ENCODE measurements around the gene CLSTN2. TPM values are rescaled to one million over a fixed set of nuclear protein-coding genes. Genes with fewer than 3 reads are reported as not detected.

The CLSTN2 gene
- total RNA-seq, 1 donor: not detected

DNA sequence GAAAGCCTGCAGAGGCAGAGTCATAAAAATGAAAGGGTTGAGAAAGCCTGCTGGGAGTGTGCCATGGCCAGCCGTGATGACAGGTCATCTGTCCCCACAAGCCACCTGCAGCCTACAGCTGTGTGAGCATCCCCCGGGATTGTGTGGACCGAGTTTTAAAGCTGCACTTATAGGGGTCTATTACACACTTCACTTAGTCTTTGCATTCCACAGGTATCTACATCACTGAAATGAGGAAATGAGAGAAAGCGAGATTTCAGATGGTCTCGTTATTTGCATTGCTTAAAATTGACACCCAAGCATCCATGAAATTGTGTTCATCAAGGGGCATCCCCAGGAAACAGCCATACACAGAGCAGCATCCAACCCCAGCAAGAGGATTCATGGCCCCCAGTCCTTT is 605.3 kb downstream of the CLSTN2 start:
- Histone ChIP-seq H3K9me3 (ENCODE audit: low read depth, low read length) (no peaks in the 10 kb centered on the region), H3K4me3 (ENCODE audit: low read length) (no peak overlapping the region), H3K27me3 (ENCODE audit: insufficient read depth, low read length) (no peaks in the 10 kb centered on the region), H3K4me1 (ENCODE audit: insufficient read depth, low read length) (no peaks in the 10 kb centered on the region)

DNA sequence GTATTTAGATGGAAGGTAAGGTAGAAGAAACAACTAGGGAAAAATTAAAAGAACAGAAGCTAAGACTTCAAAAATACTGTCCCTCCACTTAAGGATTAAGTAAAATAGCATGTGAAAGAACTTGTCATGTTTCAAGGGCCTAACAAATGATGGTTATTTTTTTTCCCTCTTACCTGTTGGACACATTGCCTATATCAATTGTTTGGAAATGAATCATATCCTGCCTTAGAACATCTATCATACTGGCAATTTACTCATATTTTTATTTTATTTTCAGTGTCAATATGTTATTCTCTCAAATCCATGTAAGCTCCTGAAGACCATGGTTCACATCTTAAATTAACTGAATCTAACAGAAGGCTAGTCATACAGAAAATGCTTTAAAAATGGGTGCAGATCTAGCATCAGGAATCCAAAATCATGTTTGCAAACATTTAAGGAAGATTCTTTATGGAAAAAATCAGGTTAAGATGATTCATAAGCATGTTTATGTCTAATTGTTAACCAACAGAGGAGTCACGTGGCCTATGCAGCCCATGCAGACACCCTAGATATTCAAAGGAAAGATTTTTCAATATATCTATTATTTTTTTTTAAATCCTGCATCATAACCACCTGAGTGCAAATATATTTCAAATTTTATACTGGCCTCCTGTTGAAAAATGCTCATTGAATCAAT is 607.1 kb downstream of the CLSTN2 start:
- H3K4me1 ChIP-seq (ENCODE audit: insufficient read depth, low read length): no peaks in the 10 kb centered on the region
- no peaks in the 10 kb centered on the region for H3K9me3 ChIP-seq (ENCODE audit: low read depth, low read length)

DNA sequence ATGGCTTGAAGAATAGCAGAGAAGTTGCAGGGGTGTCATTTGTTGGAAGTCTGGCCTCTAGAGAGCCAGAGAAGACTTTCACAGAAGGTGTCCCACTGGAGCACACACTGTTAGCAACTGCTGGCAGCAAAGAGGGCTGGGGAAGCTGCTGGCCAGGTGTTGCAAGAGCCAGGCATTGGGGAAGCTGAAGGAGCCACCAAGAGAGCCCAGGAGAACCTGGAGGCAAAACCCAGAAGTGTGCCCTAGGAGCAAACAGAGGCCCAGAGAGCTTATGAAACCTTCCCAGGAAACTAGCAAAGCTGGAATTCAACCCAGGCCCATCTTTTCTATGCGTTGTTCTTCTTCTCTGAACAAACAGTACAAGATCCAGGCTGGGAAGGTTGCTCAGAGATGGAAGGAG is 610.2 kb downstream of the CLSTN2 start:
- Histone ChIP-seq H3K27me3 (ENCODE audit: insufficient read depth, low read length) (no peaks in the 10 kb centered on the region), H3K4me1 (ENCODE audit: insufficient read depth, low read length) (no peaks in the 10 kb centered on the region), H3K9me3 (ENCODE audit: low read depth, low read length) (no peaks in the 10 kb centered on the region), H3K4me3 (ENCODE audit: low read length) (no peak overlapping the region)

More for the DNA sequence above, 607.1 kb downstream of the CLSTN2 start:
- Histone ChIP-seq H3K27me3 (ENCODE audit: insufficient read depth, low read length) (no peaks in the 10 kb centered on the region), H3K4me3 (ENCODE audit: low read length) (no peak overlapping the region)

DNA sequence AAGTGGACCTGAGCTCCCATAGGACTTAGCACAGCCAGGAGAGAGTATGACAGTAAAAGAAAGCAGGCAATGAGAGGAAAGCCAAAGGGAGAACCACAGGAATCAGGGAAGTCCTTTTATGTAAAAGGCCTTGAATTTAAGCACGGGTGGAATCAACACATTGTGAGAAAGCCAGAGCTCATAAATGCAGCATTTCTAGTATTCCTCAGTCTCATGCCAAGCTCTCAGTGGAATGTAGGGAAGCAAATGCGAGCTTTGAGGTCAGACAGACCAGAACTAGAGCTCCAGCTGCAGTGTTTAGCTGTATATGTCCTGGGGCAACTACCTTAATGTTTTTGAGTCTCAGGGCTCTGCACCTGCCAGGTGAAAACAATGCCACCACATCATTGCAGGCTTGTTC is 610.8 kb downstream of the CLSTN2 start:
- Histone ChIP-seq H3K27me3 (ENCODE audit: insufficient read depth, low read length) (no peaks in the 10 kb centered on the region), H3K4me1 (ENCODE audit: insufficient read depth, low read length) (no peaks in the 10 kb centered on the region), H3K9me3 (ENCODE audit: low read depth, low read length) (no peaks in the 10 kb centered on the region), H3K4me3 (ENCODE audit: low read length) (no peak overlapping the region)

DNA sequence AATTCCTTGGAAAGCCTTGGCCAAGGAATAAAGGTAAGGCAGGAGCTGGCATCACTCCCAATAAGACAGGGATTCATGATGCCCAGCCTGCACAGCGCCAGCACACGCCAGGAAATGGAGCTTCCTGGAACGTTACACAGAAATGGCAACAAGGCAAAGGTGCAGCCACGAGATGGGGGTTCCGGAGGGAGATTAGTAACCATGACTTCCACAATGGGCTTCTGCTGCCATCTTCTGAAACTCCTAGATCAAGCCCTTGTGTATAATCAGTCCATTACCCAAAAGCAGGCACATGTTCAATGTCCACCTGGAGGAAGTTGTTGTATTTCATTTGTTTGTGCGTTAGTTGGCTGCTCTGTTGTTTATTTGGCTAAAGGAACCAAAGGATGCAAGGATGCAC is 611.7 kb downstream of the CLSTN2 start:
- Histone ChIP-seq H3K27me3 (ENCODE audit: insufficient read depth, low read length) (no peaks in the 10 kb centered on the region), H3K4me3 (ENCODE audit: low read length) (no peak overlapping the region), H3K9me3 (ENCODE audit: low read depth, low read length) (no peaks in the 10 kb centered on the region), H3K4me1 (ENCODE audit: insufficient read depth, low read length) (no peaks in the 10 kb centered on the region)

DNA sequence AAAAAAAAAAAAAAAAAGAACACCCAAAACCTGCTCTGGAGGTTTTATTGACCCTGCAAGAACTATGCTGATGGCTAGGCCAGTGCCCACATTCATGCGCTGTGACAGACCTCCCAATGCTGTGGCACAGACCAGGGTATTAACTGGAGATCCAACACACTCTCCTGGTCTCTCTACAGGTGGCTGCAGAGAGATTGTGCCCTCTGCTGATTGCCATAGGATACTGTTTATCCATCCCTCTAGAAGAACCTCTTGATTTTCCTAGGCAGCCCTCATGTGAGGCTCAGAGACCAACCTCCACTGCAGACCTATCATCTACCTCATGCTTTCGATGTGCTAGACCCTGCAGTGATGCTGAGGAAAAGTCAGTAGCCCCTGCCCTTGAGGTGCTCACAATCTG is 617.4 kb downstream of the CLSTN2 start:
- Histone ChIP-seq H3K4me1 (ENCODE audit: insufficient read depth, low read length) (no peaks in the 10 kb centered on the region), H3K4me3 (ENCODE audit: low read length) (no peak overlapping the region), H3K27me3 (ENCODE audit: insufficient read depth, low read length) (no peaks in the 10 kb centered on the region), H3K9me3 (ENCODE audit: low read depth, low read length) (no peaks in the 10 kb centered on the region)

DNA sequence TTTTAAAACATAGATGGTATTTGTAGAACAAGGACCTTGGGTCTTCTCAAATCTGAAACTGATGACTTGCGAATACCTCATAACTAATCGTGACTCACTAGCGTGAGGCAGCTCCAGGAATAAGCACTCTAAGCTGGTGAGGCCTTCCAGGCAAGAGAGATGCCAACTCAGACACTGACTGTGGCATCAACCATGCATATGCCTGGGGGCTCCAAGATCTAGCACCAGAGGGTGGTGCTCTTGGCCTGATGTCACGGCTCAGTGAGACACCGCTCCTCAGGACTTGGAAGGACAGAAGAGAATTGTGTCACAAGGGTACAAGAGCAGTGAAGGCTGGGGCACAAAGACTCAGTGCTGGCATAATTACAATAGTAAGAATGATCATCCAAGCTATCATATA is 617.9 kb downstream of the CLSTN2 start:
- Histone ChIP-seq H3K9me3 (ENCODE audit: low read depth, low read length) (no peaks in the 10 kb centered on the region), H3K4me1 (ENCODE audit: insufficient read depth, low read length) (no peaks in the 10 kb centered on the region), H3K4me3 (ENCODE audit: low read length) (no peak overlapping the region), H3K27me3 (ENCODE audit: insufficient read depth, low read length) (no peaks in the 10 kb centered on the region)

DNA sequence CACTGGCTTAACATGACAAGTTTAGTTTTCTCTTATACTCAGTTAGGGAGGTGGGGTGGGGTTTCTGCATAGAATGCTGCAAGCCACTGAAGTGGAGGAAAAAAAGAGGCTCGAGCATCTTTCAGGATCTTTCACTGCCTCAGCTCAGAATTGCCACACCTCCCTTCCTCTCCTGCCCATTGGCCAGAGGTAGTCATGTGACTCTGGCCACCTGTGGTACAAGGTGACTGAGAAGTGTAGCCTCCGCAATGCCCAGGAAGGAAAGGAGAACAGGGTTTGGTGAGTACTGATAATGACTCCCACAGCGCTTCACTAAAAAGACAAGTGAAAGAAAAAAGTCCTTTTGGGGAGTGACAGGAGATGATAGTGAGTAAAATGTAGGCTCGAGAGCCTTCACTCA is 618.6 kb downstream of the CLSTN2 start:
- Histone ChIP-seq H3K4me1 (ENCODE audit: insufficient read depth, low read length) (no peaks in the 10 kb centered on the region), H3K4me3 (ENCODE audit: low read length) (no peak overlapping the region), H3K27me3 (ENCODE audit: insufficient read depth, low read length) (no peaks in the 10 kb centered on the region), H3K9me3 (ENCODE audit: low read depth, low read length) (no peaks in the 10 kb centered on the region)

DNA sequence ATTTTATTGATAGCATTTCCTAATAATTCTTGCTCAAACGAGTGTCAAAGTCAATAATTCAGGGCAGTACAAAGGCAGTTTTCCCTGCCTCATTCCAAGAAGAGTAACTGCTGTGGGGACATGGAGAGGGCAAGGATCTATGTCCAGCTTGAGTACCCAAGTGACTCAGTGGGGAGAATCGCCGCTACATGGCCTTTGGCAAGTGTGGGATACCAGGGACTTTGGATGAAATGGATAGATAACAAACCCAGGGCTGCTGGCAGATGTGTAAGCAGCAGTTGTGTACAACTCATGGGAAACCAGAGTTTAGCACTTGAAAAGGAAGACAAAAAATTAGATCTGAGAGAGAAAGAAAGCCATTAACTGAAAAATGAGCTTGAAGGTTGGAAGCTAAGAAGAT is 620.7 kb downstream of the CLSTN2 start:
- H3K4me3 ChIP-seq (ENCODE audit: low read length): no peak overlapping the region
- H3K9me3 ChIP-seq (ENCODE audit: low read depth, low read length): no peaks in the 10 kb centered on the region
- no peaks in the 10 kb centered on the region for H3K27me3 ChIP-seq (ENCODE audit: insufficient read depth, low read length)
- H3K4me1 ChIP-seq (ENCODE audit: insufficient read depth, low read length): no peaks in the 10 kb centered on the region

DNA sequence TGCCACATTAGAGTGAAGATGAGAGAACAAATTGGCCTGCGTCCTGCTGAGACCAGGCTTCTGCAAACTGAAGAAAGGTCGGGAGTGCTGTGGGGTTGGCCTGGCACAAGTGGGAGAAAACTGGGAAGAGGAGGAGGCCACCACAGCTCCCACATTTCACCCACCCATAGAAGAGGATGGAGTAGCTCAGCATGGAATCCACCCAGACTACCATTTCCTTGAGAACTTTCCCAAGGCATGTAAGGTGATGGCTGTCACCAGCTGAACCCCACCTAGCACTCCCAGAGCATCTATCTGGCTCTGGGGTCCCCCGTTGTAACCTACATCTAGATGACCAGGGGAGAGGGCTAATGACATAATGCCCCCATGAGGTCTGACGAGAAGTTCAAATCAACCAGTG is 622.5 kb downstream of the CLSTN2 start:
- Histone ChIP-seq H3K27me3 (ENCODE audit: insufficient read depth, low read length) (no peaks in the 10 kb centered on the region), H3K4me1 (ENCODE audit: insufficient read depth, low read length) (no peaks in the 10 kb centered on the region), H3K4me3 (ENCODE audit: low read length) (no peak overlapping the region), H3K9me3 (ENCODE audit: low read depth, low read length) (no peaks in the 10 kb centered on the region)

DNA sequence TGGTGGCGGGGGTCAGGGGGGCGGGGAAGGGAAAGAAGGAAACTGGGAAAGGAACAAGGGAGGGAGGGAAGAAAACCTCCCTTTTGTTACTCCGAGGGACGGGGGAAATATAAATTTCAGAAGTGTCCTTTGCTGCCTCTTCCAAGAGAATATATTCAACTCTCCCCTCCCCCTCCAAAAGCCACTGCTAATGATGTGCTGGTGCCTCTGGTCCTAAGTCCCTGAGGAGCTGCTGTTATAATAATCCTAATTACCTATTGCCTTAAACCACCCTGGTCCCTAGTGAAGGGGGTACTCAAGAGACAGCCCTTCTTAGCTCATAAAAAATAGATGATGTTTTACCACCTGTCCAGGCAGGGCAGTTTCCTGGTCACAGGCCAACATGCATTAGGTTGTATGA is 624.6 kb downstream of the CLSTN2 start:
- Histone ChIP-seq H3K9me3 (ENCODE audit: low read depth, low read length) (no peaks in the 10 kb centered on the region), H3K4me1 (ENCODE audit: insufficient read depth, low read length) (no peaks in the 10 kb centered on the region), H3K4me3 (ENCODE audit: low read length) (no peak overlapping the region), H3K27me3 (ENCODE audit: insufficient read depth, low read length) (no peaks in the 10 kb centered on the region)

DNA sequence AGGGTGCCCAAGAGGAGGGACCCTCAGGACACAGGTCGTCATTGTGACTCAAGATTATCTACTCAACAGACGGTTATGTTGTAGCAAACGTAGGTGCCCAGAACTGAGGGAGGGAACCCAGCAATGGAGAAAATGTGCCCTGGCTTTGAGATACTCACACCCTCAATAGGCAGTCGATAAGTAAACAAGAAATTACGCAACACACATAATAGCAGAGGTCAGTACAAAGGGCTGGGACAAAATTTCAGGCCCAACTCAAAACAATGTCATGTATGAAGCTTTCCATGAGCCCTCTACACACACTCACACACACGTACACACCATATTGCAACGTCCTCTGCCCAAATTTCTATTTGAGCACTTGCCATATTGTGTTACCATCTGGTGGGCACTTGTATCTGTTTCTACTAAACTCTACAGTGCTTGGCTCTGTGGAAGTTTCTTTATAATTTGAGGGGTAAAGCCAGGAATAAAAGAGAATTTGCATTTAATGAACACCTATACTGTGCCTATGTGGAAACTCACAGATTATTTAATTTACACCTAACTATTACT is 628.3 kb downstream of the CLSTN2 start:
- Histone ChIP-seq H3K9me3 (ENCODE audit: low read depth, low read length) (no peaks in the 10 kb centered on the region), H3K4me3 (ENCODE audit: low read length) (no peak overlapping the region), H3K4me1 (ENCODE audit: insufficient read depth, low read length) (no peaks in the 10 kb centered on the region), H3K27me3 (ENCODE audit: insufficient read depth, low read length) (no peaks in the 10 kb centered on the region)

DNA sequence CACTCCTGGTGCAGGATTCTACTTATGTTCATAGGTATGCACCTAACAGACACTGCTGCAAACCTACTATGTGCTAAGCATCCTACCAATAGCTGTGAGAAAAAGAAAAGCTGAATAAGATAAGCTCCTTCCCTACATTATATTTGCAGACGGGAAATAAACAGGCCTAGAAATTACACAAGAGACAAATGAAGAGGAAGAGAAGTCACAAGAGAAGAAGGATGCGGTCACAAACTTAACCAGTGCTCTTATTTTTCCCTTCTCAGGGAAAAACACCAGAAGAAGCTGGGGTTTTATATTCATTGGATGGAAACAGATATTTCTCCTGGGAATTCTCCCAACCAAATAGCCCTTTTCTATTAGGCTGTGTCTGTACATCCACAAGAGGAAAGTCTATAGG is 633.1 kb downstream of the CLSTN2 start:
- Histone ChIP-seq H3K4me1 (ENCODE audit: insufficient read depth, low read length) (no peaks in the 10 kb centered on the region), H3K9me3 (ENCODE audit: low read depth, low read length) (no peaks in the 10 kb centered on the region), H3K27me3 (ENCODE audit: insufficient read depth, low read length) (no peaks in the 10 kb centered on the region), H3K4me3 (ENCODE audit: low read length) (no peak overlapping the region)

DNA sequence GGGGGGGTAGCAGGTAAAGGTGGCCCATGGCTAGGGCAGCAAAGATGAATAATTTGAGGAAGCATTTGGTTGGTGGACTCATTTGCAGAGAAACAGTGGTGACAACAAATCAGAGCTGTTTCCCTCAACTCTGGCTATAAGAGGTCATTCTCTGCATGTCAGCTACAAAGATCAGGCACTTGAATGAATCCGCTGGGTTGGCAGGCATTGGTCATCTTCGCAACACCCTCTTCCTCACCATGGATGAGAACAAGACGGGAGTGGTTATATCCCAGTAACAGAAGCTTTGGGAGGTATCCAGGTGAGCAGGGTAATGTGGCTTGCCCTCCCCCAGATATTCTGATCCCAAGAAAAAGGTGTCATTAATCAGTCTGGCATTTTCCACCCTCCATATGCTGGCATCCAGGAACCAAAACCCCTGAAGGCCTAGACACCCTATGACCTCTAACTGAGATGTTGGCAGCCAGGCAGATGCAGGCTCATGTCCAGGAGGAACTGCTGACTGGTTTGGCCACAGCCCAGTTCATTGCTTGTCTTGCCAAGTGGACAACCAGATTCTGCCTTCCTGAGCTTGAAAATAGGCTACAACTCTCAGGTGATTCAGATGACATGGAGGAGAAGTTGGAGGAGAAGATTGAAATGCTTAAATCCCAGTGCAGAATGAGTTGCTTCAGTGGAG is 634.0 kb downstream of the CLSTN2 start:
- Histone ChIP-seq H3K4me3 (ENCODE audit: low read length) (no peak overlapping the region), H3K27me3 (ENCODE audit: insufficient read depth, low read length) (no peaks in the 10 kb centered on the region), H3K9me3 (ENCODE audit: low read depth, low read length) (no peaks in the 10 kb centered on the region), H3K4me1 (ENCODE audit: insufficient read depth, low read length) (no peaks in the 10 kb centered on the region)

DNA sequence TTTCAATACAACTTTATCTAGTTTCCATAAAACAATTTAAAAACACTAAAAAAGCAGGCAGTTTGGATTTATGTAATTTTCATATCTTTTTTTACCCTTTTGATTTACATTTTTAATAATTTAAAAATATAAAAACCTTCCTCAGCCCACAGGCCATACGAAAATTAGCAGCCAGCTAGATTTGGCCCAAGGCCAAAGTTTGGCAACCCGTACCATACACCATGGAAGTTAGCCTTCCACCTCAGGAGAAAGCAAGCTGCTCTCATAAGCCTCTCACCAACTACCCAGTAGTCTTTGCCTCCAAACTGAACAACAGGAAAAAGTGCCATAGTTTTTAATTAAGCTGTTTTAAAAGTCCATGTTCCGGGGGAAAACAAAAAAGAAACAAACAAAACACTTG is 635.6 kb downstream of the CLSTN2 start:
- Histone ChIP-seq H3K4me3 (ENCODE audit: low read length) (no peak overlapping the region), H3K4me1 (ENCODE audit: insufficient read depth, low read length) (no peaks in the 10 kb centered on the region), H3K27me3 (ENCODE audit: insufficient read depth, low read length) (no peaks in the 10 kb centered on the region), H3K9me3 (ENCODE audit: low read depth, low read length) (no peaks in the 10 kb centered on the region)

DNA sequence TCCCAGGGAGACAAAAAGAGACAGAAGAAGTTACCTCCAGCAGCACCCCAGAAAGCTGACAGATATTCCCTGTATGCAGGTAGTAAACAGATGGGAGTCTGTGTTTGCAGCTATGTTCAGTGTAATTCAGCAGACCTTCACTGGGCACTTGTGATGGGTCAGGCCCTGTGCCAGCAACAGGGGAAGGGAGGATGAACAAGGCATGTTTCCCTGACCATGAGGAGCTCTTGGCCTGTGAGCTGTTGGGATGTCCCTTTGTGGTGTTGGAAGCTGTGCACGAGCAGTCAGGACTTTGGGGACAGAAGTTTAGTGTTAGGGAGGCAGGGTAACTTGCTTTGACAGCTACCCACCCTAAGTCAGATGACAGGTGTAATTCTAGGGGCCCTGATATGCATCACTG is 636.9 kb downstream of the CLSTN2 start:
- H3K9me3 ChIP-seq (ENCODE audit: low read depth, low read length): no peaks in the 10 kb centered on the region

More for the DNA sequence above, 636.9 kb downstream of the CLSTN2 start:
- Histone ChIP-seq H3K4me1 (ENCODE audit: insufficient read depth, low read length) (no peaks in the 10 kb centered on the region), H3K27me3 (ENCODE audit: insufficient read depth, low read length) (no peaks in the 10 kb centered on the region), H3K4me3 (ENCODE audit: low read length) (no peak overlapping the region)
